Keratinocyte (primary cell): ENCODE measurements around the gene SLC8A1.

ENCODE experiments used
- CTCF ChIP-seq, 3 experiments: IDR thresholded peaks in 1 of 3; conservative IDR thresholded peaks in 1 of 3; optimal IDR thresholded peaks in 1 of 3; 2 replicates in 2 of 3; 3 replicates in 1 of 3; pipeline versions ENCODE3 to v1.5.1; 2011; ENCODE audit warnings: low read length in 3 of 3, mild to moderate bottlenecking in 3 of 3, moderate library complexity in 2 of 3, control low read depth in 1 of 3, inconsistent platforms in 1 of 3; ENCODE audit not compliant: insufficient read depth in 2 of 3; ENCODE audit errors: extremely low read depth in 1 of 3
- EZH2 ChIP-seq: IDR thresholded peaks from one replicate; pipeline ENCODE4 v1.6.1; 2012; ENCODE audit warnings: inconsistent platforms, mild to moderate bottlenecking, low read length, moderate library complexity

DNA sequence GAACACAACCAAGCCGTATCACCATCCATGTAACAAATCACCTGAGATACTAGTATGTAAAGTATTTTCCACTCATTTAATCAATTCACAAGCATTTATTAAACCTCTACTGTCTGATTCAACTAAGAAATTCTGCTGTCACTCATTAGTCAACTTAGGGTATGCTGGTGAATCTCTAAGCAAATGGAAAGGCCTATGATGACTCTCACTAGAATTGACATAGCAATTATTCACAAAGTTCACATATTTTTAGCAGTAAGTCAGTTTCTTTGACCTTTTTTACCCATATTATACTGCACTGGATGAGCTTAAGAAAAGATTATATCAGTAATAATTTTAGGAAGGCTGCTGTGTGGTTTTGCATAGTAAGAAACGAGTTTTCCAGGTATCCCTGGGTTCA, 130.1 kb downstream of the SLC8A1 start:
- TF ChIP-seq CTCF (optimal IDR thresholded peaks at IDR 0.05 in 1 of 3, IDR thresholded peaks at IDR 0.05 in 1 of 3, conservative IDR thresholded peaks at IDR 0.05 in 1 of 3; ENCODE audit: extremely low read depth in 1 of 3, insufficient read depth in 2 of 3, low read length in 3 of 3) (no peak), EZH2 (no peak)
